NB4 (cell line): ENCODE results near the gene IMP4.

Experiments
- CTCF ChIP-seq: IDR thresholded peaks from one replicate; pipeline ENCODE4 v1.5.1; 2012; ENCODE audit warnings: low read depth, low read length
- MAX ChIP-seq: IDR thresholded peaks from 2 replicates; pipeline ENCODE4 v1.6.1; 2011; ENCODE audit warnings: low read depth, low read length
- MYC ChIP-seq: IDR thresholded peaks from 2 replicates; pipeline ENCODE4 v1.6.1; 2011; ENCODE audit warnings: low read depth, low read length
- POLR2A ChIP-seq: IDR thresholded peaks from 2 replicates; pipeline ENCODE4 v1.6.1; 2011; ENCODE audit warnings: mild to moderate bottlenecking; ENCODE audit not compliant: insufficient read length; ENCODE audit errors: extremely low read depth

- TF ChIP-seq CTCF (no peak), POLR2A (no peak), MAX (no peak), MYC (no peak)
Observed at GRCh38 chr2:130341562-130342019, 1.1 kb upstream of the IMP4 start.
